Mucosa of descending colon (tissue), 3 donors: ENCODE data around the gene ST6GAL2. TPM values are rescaled to one million over a fixed set of nuclear protein-coding genes. Genes with fewer than 3 reads are reported as not detected.

ENCODE experiments used
- ATAC-seq: fragments of 200-7000 bp; cut with Tn5 transposase; one replicate; pipeline ENCODE4 v1.9.1; 2020; ENCODE audit warnings: mild to moderate bottlenecking, moderate library complexity
- DNase-seq, 3 donors: peaks; one replicate each; pipeline ENCODE4 v3.0.0-alpha.2; 2020
- H3K36me3 ChIP-seq: fragments of 200-600 bp; one replicate; pipeline ENCODE4 v1.8.0; 2021; ENCODE audit warnings: low read depth, mild to moderate bottlenecking
- H3K4me1 ChIP-seq: fragments of 200-600 bp; one replicate; pipeline ENCODE4 v1.8.0; 2021; ENCODE audit warnings: low read depth, mild to moderate bottlenecking
- H3K4me3 ChIP-seq: fragments of 200-600 bp; one replicate; pipeline ENCODE4 v1.8.0; 2021; ENCODE audit warnings: mild to moderate bottlenecking
- H3K9me3 ChIP-seq: fragments of 200-600 bp; one replicate; pipeline ENCODE4 v1.8.0; 2021; ENCODE audit warnings: mild to moderate bottlenecking
- intact Hi-C, 2 donors: fragments of 100-400 bp; cut with DNase I in 1 of 2; cut with micrococcal nuclease in 1 of 2; formaldehyde crosslinking; loops; one replicate each; pipeline versions ENCODE4 v1.11.0 to v1.11.1; 2022; cut with DNase I, micrococcal nuclease
- total RNA-seq, 3 donors: library from RNA; stranded (reverse); fragmentation: NEBNext Ultra II Directional in 2 of 3; extraction: Animal tissue kit (Norgen Biotek cat#: 25700) in 2 of 3; gene quantifications; one replicate each; pipeline versions ENCODE4 v1.2.1 to v1.2.4, GENCODE V29; 2021 to 2023
- TF ChIP-seq, protein P1 (sequence below): fragments of 200-600 bp; IDR thresholded peaks from one replicate; pipeline ENCODE4 v1.8.0; 2022; ENCODE audit warnings: antibody characterized with exemption, mild to moderate bottlenecking
- donor health status: DM: no; HTN: no; CAD: no; lungs with moderate emphysema.
- donor health status: DM: no; HTN: no; CAD: no.
- donor health status: DM: no; HTN: yes; CAD: no.

Gene ST6GAL2
- total RNA-seq, 3 donors from 2014 or later, result 0.20 to 3.2 (median 1.2) TPM

DNA sequence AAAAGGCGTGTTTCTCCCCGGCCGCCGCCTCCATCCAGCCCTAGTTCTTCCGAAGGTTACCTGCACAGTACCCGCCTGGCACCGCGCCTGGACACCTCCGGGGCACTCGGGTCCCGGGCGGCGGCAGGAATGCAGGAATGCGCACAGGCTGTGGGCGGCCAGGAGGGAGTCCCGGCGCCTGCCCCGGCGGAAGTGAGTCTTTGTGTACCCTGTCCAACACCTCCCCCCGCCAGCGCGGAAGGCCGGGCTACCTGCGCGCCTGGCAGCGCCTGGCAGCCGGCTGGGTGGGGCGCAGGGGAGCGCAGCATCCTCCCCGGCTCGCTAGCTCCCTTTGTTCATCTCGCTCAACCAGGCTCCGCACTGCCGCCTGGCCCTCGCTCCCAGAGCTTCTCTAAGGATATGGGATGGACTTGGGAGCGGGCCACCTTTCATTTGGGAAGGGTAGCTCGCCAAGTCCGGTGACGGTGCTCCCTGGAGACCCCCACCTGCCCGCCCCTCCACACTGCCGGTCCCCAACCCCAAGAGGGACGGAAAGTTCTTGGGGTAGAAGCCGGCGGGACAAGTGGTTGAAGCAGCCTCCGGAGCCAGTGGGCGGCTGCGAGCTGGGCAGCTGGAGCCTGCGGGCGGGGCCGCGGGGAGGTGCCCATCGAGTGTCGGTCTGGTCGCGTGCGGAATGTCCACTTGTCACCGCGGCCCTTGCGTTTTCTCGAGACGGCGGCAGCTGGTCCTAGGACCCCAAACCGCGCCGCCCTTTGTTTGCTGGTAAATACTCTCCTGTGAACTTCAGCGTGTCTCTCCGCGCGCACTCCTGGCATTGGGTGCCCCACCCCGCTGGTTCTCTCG lies 1.2 kb upstream of the ST6GAL2 start:
- H3K36me3 ChIP-seq, result no peaks in the 10 kb centered on the region
- no peak overlapping the region for H3K4me3 ChIP-seq
- DNase-seq (peak; percentile 34 to 68 (median 59)), ATAC-seq (peak; percentile 82)
- peaks cover 17% of the 10 kb centered on the region for H3K4me1 ChIP-seq
- intact Hi-C loops, result no loop called here
- TF ChIP-seq, protein P1, sequence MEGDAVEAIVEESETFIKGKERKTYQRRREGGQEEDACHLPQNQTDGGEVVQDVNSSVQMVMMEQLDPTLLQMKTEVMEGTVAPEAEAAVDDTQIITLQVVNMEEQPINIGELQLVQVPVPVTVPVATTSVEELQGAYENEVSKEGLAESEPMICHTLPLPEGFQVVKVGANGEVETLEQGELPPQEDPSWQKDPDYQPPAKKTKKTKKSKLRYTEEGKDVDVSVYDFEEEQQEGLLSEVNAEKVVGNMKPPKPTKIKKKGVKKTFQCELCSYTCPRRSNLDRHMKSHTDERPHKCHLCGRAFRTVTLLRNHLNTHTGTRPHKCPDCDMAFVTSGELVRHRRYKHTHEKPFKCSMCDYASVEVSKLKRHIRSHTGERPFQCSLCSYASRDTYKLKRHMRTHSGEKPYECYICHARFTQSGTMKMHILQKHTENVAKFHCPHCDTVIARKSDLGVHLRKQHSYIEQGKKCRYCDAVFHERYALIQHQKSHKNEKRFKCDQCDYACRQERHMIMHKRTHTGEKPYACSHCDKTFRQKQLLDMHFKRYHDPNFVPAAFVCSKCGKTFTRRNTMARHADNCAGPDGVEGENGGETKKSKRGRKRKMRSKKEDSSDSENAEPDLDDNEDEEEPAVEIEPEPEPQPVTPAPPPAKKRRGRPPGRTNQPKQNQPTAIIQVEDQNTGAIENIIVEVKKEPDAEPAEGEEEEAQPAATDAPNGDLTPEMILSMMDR, result no peak
- H3K9me3 ChIP-seq, result no peaks in the 10 kb centered on the region

- intact Hi-C loops, result no loop called here
- Histone ChIP-seq H3K36me3 (no peaks in the 10 kb centered on the region), H3K4me1 (peaks cover 17% of the 10 kb centered on the region), H3K4me3 (no peak overlapping the region), H3K9me3 (no peaks in the 10 kb centered on the region)
- TF ChIP-seq, protein P1, result no peak
- no peak for ATAC-seq
- DNase-seq, result no peak
Observed at GRCh38 chr2:106885329-106885728, 638 bp downstream of the ST6GAL2 start.

- intact Hi-C loops, result no loop called here
- Histone ChIP-seq H3K36me3 (no peaks in the 10 kb centered on the region), H3K9me3 (no peaks in the 10 kb centered on the region), H3K4me1 (peaks cover 17% of the 10 kb centered on the region), H3K4me3 (no peak overlapping the region)
- TF ChIP-seq, protein P1, result no peak
- DNase-seq (no peak), ATAC-seq (no peak)
Observed at GRCh38 chr2:106882673-106883072, 3.3 kb downstream of the ST6GAL2 start.

GRCh38 chr2:106878206-106878605 lies 7.8 kb downstream of the ST6GAL2 start:
- no peaks in the 10 kb centered on the region for H3K4me1 ChIP-seq
- TF ChIP-seq, protein P1, result no peak
- H3K36me3 ChIP-seq, result no peaks in the 10 kb centered on the region
- no peaks in the 10 kb centered on the region for H3K9me3 ChIP-seq
- ATAC-seq (no peak), DNase-seq (no peak)
- no peak overlapping the region for H3K4me3 ChIP-seq
- intact Hi-C loops, result no loop called here

DNA sequence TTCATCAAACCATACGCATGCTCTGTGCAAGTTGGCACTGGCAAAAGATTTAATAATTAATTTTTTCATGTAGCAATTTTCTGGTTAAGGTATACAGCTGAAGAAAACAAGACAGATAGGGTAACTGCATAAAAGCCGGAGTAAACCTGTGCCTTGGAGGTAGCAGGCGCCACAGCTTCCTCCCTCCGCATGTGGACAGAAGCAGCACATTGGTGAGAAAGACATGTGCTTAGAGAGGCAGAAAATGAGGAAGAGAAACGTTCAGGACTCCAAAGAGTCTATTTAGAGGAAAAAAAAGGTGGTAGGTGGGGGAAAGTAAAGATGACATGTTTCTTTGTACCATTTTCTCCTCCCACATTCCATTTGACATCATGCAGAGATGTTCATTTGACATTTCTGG lies 9.3 kb downstream of the ST6GAL2 start:
- Histone ChIP-seq H3K4me1 (no peaks in the 10 kb centered on the region), H3K9me3 (no peaks in the 10 kb centered on the region), H3K36me3 (no peaks in the 10 kb centered on the region), H3K4me3 (no peak overlapping the region)
- intact Hi-C loops, result no loop called here
- no peak for DNase-seq
- TF ChIP-seq, protein P1, result no peak
- no peak for ATAC-seq
